HG03159 (cell line): ENCODE measurements around the gene C9orf78.

Source experiments
- ATAC-seq: cut with Tn5 transposase; IDR thresholded peaks from one replicate; pipeline ENCODE4 v1.9.1; 2021; ENCODE audit warnings: mild to moderate bottlenecking, moderate library complexity; ENCODE audit not compliant: unreplicated experiment

Gene C9orf78

DNA sequence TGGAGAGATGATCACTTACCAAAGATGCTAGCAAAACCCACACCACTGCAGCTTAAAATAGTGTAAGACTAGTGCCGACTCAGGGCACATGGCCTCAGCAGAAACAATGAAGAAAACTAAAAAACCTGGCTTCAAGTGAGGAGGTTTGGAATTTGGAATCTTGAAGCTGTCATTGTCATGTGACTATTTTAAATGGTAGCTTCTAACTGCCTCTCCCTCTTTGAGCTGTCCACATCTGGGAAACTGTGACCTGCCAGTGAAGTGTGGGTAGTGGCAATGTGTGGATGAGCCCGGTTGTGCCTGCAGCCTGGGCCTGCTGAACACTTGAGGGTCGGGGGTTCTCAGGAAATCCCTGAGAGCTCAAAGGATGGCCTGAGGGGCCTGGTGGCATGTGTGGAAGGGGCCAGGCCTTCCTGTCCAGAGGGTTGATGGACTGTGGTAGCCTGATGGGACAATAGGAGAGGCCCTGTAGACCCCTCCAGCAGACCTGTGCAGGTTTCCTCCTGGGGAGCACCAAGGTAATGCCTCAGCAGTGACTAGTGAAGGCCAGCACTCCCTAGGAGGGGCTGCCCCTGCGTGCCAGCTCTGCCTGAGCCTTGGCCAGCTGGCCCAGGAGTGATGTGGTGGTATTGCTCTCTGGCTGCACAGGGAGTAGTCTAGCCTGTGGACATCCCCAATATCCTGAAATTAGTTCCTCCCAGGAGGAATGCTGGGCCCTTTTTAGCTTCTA, 13.8 kb upstream of the C9orf78 start:
- ATAC-seq: no peak

DNA sequence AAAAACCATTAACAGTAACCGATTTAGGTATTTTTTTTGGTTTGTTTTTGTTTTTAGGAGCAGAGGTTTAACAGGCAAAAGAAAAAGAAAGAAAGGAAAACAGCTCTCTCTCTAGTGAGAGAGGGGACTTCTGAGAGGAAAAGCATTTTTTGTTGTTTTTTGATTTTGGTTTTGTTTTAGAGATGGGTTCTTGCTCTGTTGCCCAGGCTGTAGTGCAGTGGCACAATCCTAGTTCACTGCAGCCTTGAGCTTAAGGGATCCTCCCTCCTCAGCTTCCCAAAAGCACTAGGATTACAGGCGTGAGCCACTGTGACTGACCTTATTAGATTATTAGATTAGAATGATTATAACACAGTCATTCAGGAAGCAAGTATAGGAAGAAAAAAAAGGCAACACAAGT, 10.3 kb upstream of the C9orf78 start:
- no peak for ATAC-seq

DNA sequence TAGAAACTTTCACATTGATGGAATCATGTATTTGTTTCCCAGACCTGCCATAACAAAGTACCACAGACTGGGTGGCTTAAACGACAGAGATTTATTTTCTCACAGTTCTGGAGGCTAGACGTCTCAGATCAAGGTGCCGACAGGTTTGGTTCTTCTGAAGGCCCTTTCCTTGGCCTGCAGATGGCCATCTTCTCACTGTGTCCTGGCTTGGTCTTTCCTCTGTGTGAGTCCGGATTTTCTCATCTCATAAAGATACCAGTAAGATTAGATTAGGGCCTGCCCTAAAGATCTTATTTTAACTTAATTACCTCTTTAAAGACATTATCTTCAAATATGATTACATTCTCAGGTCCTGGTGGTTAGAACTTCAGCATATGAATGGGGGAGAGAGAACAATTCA, 6.0 kb upstream of the C9orf78 start:
- no peak for ATAC-seq

DNA sequence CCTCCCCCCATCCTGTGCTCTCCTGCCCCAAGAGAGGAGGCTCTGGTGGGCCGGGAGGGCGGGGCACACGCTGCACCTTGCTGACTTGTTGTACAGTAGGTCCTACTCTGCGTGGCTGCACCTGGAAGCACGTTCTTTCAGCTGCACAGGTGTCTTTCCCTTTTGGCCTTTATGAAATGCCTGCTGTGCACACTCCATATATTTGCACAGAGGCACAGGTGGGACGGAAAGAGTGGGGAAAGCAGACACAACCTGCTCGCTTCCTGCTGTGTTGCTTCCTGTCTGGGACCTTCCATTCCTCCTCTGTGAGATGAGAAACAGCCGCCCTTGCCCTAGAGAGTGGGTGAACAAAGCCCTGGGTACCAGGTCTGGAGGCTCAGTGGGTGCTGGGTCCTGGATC, 5.0 kb upstream of the C9orf78 start:
- ATAC-seq: no peak

DNA sequence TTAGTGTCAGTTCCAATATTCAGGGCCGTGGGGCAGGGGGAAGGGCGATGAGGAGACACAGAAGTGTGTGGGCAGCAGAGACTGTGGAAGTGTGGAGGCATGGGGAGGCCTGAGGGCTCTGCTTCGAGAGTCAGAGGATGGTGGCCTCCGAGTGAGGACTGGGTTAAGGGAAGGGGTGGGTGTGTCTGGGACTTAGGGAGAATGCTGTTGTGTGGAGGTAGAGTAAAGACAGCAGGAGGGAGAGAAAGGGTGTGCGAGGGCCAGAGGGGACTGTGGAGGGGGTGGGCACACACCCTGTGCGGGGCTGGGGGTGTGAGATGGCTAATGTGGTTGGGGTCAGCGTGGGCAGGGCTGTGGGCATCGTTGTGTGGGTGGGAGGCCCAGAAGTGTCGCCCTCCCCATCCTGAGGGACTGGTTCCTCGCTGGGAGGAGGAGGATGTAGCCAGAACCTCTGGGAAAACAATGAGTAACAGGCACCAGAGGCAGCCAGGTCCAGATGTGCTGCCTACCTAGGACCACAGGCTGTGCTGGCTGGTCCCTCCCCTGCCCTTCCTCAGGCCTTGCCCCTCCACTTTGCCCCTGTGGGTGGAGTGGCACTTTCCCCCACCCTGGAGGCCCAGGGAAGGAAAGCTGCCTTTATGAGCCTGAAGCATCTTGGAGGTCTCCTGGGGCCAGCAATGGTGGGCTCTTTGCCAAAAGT, 4.4 kb upstream of the C9orf78 start:
- ATAC-seq: no peak

DNA sequence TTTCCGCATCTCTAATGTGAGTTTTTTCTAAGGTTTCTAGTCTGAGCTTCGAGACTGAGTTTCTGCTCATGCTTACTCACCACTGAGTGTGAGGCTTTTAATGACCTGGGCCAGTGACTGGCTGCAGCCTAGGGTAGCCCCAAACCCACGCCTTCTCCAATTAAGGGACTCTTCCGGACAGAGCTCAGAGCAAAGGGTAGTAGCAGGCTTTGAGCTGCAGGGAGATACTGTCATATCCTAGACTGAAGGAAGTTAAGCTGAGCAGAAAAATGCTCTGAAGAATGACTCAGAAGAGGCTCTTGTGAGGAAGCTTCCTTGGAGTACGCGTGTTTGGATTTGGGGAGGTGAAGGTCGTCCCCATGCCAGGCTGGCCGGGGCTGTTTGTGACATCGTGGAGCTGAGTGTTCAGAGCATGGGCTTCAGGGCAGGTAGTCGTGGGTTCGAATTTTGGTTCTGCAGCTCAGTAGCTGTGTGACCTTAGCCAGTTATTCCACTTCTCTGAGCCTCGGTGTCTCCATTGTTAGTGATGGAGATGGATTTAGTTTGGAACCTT, 3.7 kb upstream of the C9orf78 start:
- ATAC-seq: no peak

DNA sequence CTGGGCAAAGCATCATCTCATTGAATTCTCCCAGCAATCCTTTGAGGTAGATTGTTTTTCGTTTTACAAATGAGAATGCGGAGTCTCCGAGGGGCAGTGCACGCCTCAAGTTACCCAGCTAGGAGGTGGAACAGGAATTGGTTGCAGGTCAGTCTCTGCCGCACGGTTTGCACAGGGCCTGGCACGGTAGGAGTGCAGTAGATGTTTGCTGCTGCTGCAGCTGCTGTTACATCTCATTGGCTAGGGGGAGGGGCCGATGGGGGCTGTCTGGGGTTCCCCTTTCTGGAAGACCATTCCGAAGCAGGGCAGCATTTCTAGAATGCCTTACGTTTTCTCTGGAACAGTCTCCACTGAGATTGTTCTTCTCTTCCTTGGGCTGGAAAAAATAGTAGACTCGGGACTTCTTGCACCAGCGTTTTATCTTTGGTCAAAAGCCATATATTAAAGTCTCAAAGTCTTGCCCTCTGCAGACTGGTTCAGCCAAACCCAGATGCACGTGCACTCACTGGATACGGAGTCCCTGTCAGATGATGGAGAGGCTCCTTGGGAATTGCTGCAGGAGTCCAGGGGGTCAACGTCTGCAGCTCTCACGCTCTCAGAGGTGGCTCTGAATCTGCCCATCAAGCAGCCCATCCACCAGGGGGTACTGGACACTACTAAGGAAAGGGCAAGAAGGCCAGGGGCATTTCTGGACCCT, 1.4 kb upstream of the C9orf78 start:
- ATAC-seq: no peak

DNA sequence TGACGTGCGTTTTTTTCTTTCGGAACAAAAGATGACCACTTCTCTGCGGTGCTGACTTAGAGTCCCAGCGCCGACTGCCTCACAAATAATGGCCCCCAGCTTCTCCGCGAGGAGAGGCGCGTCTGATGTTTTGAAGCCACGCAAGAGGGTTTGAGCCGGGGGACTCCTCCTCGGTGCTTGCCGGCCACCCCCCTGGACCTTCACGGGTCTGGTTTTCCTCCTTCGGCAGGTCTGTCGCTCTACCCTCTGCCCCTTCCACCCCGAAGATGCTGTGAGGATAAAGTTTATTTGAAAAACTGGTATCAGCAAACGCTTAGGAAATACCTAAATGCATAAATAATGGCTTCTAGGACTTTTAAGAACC, 767 bp upstream of the C9orf78 start:
- no peak for ATAC-seq

DNA sequence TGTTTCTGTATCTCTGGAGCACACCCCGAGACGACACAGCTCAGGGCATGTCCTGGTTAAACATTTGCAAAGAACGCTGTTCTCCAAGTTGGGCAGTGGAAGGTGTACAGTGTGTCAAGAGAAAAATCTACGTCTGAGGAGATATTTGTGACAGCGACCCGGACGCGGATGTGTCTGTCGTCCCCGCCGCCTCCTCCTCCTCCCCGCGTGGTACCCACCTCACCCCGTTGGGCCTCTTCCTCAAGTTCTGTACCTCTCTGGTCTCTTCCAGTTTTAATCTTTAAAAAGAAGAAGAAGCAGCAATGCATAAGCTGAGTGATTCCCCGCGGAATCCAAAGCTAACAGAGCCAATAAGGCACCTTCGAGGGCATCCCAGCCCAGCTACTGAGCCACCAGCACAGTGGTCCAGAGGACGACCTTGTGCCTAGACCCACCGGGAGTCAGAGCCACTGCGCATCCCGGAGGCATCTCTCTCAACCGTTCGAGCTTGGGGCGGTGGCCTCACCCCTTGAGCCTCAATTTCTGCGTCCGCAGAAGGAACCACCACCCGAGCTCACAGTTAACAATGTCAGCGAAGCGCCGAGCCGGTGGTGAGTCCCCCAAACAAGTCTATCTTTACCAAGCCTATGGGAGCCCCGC, 467 bp downstream of the C9orf78 start:
- ATAC-seq: peak; percentile 14

DNA sequence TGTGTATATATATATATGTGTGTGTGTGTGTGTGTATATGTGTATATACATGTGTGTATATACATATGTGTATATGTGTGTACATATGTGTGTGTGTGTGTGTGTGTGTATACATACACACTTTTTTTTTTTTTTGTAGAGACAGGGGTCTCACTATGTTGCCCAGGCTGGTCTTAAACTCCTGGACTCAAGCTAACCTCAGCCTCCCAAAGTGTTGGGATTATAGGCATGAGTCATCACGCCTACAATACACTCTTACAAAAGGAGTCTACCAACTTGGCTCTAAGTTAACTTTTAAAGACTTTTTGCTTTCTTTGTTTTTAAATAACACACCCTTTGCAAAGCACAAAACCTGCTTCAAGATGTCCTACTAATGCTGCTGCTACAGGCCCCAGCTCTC, 2.1 kb downstream of the C9orf78 start:
- no peak for ATAC-seq

DNA sequence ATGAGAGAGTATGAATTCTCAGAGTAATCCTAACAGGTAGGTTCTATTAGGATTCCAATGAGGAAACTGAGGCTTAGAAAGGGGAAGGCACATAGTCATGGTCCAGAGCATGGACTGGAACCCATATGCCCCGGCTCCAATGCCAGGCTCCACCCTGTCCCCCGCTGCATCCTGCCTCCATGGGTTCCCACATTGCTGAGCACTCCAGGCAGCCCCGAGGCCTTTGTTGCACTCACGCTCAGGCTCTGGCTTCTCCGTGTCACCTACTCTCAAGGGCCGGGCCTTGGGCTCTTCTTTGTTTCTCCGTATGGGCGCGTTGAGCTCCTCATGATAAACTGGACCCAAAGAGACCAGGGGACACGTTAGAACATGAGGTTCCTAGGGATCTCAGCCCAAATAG, 6.1 kb downstream of the C9orf78 start:
- ATAC-seq: no peak

DNA sequence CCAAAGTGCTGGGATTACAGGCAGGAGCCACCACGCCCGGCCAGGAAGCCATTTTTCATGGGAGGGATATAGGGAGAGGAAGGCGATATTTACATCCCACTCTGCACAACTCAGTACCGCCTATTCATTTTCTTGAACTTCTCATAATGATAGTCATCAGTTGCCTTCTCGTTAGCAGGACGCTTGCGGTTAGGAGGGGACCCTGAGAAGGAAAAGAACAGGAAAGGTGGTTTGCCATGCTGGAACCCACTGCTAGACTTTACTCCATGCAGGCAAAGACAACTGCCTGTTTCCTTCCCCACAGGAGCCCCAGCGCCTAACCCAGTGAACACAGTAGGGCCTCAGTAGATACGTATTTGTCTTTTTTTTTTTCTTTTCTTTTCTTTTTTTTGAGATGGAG, 7.0 kb downstream of the C9orf78 start:
- ATAC-seq: no peak

DNA sequence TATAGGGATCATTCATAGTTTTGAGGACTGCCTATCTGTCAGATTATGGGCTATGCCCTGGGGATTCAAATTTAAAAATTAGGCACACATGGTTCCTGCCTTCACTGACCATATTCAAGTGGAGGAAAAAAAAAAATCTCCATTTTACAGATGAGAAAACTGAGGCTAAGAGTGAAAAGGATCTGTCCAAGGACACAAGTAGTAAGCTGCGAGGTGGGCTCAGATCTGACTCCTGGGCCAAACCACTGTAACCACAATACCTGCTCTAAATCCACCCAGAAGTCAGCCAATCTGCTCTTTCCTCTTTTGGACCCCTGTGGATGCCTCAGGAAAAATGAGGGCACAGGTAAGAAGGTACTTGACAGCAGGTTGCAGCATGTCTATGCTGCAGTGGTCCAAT, 8.3 kb downstream of the C9orf78 start:
- ATAC-seq: no peak

DNA sequence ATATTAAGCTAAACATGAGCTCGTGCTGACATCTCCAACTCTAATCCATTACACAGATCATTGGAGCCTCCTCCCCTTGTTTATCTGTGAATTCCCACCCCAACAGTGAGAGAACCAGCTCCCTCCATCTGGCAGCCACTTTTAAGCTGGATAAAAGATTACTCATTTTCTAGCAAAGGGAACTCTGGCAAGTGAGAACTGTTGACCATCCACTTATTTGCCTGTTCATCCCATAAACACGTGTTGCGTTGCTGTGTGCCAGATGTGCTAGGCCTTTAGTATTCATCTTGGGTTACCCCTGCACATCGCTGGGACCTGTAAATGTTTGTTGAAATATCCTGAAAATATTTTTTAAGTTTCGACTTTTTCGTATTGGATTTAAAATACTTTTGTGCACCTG, 8.7 kb downstream of the C9orf78 start:
- no peak for ATAC-seq

DNA sequence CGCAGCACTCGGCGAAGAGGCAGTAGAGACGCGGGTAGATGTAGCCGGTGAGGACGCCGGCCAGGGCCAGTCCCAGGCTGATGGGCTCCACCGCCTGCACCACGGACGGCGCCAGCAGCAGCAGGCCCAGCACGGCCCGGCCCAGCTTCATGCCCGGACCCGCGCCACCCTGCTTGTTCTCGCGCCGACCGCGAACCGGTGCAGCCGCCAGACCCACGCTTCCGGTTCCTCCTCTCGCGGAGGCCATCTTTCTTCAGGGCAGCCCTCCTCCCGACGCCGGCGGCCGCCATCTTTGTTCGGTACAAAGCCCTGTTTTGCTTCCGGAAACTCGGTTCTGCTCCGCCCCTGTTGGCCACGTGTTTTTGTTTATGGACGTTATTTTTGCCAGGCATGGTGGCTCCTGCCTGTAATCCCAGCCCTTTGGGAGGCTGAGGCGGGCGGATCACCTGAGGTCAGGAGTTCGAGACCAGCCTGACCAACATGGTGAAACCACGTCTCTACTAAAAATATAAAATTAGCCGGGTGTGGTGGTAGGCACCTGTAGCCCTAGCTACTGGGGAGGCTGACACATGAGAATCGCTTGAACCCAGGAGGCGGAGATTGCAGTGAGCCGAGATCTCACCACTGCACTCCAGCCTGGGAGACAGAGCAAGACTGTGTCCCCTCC, 11.0 kb downstream of the C9orf78 start, which contains the start of gene TOR1A:
Gene TOR1A (minus strand): TSS at position 202 of the 667 bp plus-strand sequence. CDS start 51 bp downstream, at position 151.
- ATAC-seq: peak; percentile 88

DNA sequence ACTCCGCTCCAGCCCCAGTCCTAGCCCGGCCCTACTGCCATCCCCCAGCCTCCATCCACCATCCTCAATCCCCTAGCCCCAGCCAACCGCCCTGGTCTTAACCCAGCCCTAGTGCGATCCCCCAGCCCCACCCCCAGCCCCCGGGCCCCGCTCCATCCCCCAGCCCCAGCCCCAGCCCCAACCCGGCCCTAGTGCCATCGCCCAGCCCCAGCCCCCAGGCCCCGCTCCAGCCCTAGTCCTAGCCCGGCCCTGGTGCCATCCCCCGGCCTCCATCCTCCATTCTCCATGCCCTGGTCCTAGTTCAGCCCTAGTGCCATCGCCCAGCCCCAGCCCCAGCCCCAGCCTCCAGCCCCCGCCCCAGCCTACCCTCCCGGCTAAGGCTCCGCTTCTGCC, 11.5 kb downstream of the C9orf78 start:
- ATAC-seq: peak; percentile 22

DNA sequence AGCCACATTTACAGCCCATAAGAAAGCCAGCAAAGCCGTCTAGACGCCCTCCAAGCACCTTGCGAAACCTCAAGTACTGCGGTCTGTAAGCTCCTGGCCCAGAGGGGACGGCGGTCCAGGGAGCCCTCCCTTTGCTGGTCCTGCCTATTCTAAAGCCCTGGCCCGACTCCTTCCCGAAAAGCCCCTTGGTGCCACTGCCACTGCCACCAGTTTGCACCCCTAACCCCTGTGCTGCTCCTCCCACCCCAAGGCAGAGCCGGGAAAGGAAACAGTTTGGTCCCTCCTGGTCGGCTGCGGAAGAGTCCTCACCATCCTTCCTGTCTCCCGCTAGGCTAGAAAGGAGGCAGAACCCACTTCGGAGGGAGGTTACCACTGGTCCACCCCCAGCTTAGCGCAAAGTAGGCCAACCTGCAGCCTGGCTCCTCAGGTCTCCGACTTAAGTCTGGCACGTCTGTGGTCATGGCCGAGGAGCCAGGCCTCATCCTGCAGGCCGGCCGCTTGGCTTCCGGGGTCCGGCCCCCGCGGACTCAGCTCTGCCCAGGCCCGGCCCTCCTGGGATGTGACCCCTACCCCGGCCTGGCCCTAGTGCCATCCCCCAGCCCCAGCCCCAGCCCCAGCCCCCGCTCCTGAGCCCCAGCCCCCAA, 12.1 kb downstream of the C9orf78 start:
- ATAC-seq: no peak

DNA sequence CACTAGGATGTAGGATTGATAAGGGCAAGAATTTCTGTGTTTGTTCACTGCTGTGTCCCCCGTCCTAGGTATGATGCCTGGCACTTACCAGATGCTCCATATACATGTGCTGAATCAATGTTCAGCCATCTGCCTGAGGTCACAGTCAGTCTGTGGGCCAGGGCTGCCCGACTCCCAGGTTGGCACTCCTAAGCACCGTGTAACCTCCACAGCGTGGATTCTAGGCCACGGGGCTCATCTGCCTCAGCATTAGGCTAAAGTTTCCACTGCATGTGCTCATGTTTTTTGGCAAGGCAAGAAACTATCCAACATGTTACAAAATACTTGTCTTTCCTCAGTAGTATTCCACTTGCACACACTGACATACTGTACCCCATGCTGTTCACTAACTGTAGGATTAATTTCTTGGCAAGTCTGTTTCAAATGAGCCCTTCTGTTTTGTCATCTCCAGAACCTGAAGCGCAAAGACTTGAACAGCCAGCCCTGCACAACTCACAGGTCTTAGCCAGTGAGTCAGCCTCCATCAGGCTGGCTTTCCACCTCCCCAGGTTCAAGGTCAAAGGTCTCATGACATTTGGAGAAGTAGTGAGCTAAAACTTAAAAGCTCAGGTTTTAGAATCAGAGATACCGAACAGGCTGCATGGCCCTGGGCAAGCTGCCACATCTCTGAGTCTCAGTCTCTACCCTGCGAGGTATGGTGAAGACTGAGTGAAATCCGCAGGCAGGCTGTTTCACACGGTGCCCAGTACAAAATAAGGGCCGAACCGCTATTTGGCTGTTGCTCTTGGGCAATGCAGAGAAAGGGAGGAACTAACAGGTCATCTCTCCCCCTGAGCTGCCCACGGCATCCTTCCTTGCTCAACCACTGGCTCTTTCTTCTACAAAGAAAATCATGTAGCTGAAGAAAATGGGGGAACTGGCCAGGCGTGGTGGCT, 18.3 kb downstream of the C9orf78 start:
- no peak for ATAC-seq

DNA sequence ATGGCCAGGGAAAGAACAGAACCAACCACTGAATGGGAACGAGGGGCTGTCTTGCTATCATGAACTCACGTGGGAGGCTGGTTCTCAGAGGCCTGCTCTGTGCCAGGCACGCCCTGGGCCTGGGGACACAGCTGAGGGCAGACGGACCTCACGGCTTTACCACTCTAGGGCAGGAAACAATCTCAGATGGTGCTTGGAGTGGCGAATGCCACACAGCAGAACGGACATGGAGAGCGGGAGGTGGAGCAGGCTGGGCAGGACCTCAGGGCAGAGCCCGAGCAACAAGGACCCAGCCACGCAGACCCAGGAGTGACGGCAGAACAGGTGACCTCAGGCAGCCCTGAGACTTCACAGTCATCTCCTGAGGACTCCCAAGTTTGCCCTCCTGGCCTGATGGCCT, 19.8 kb downstream of the C9orf78 start:
- no peak for ATAC-seq
